CD4-positive, alpha-beta memory T cell (primary cell): ENCODE data around the gene MGAT1. TPM values are rescaled to one million over a fixed set of nuclear protein-coding genes. Genes with fewer than 3 reads are reported as not detected.
A peak's percentile ranks its signal among the peaks of the same experiment; 100 is the strongest.

Source experiments
- CTCF ChIA-PET: fragments of 350-600 bp; sonication (Branson Sonifier 250); formaldehyde crosslinking; loops from one replicate; lab custom pipeline; 2021; ENCODE audit warnings: inconsistent platforms; ENCODE audit not compliant: partially characterized antibody; lab: Charles Lee
- POLR2A ChIA-PET: fragments of 350-600 bp; sonication (Branson Sonifier 250); formaldehyde crosslinking; loops from one replicate; lab custom pipeline; 2021; ENCODE audit not compliant: partially characterized antibody; lab: Charles Lee
- DNase-seq, 5 donors: peaks; one replicate each; pipeline versions ENCODE4 v3.0.0 to v3.0.0-alpha.2; 2020 to 2022; ENCODE audit warnings: mixed read lengths in 1 of 5
- H3K27ac ChIP-seq: one replicate; pipeline ENCODE4 v1.7.0; 2013; ENCODE audit warnings: low read depth, low read length
- H3K27me3 ChIP-seq: 2 replicates; pipeline ENCODE4 v1.7.0; 2013; ENCODE audit warnings: mild to moderate bottlenecking, low read length, moderate library complexity; ENCODE audit not compliant: insufficient read depth
- H3K36me3 ChIP-seq: 2 replicates; pipeline ENCODE4 v1.7.0; 2013; ENCODE audit warnings: mild to moderate bottlenecking, low read length, moderate library complexity; ENCODE audit not compliant: insufficient read depth
- H3K4me1 ChIP-seq: 2 replicates; pipeline ENCODE4 v1.7.0; 2013; ENCODE audit warnings: mild to moderate bottlenecking, low read length, moderate library complexity; ENCODE audit not compliant: insufficient read depth
- H3K4me3 ChIP-seq, 2 donors: one replicate each; pipeline ENCODE4 v1.7.0; 2013; ENCODE audit warnings: low read length in 2 of 2, mild to moderate bottlenecking in 1 of 2
- H3K9me3 ChIP-seq, 2 donors: one replicate each; pipeline ENCODE4 v1.7.0; 2013; ENCODE audit warnings: low read length in 2 of 2, control low read depth in 1 of 2; ENCODE audit not compliant: control insufficient read depth in 1 of 2
- H3K27ac Mint-ChIP-seq, 7 donors: one replicate each; pipeline ENCODE4 v1.8.0; 2020 to 2021; ENCODE audit warnings: mixed read lengths in 7 of 7, mild to moderate bottlenecking in 6 of 7, inconsistent platforms in 3 of 7, moderate library complexity in 3 of 7
- H3K27me3 Mint-ChIP-seq, 2 donors: one replicate each; pipeline ENCODE4 v1.8.0; 2020 to 2021; ENCODE audit warnings: mixed read lengths in 2 of 2
- H3K36me3 Mint-ChIP-seq, 2 donors: one replicate each; pipeline ENCODE4 v1.8.0; 2020 to 2021; ENCODE audit warnings: mixed read lengths in 2 of 2, inconsistent platforms in 1 of 2, mild to moderate bottlenecking in 1 of 2
- H3K4me1 Mint-ChIP-seq, 4 donors: one replicate each; pipeline ENCODE4 v1.8.0; 2020 to 2021; ENCODE audit warnings: mixed read lengths in 4 of 4, mild to moderate bottlenecking in 1 of 4
- H3K4me3 Mint-ChIP-seq, 8 donors: one replicate each; pipeline ENCODE4 v1.8.0; 2020 to 2021; ENCODE audit warnings: mixed read lengths in 8 of 8, mild to moderate bottlenecking in 7 of 8, moderate library complexity in 6 of 8, inconsistent platforms in 3 of 8
- H3K9me3 Mint-ChIP-seq, 8 donors: one replicate each; pipeline ENCODE4 v1.8.0; 2020 to 2021; ENCODE audit warnings: mixed read lengths in 8 of 8, mild to moderate bottlenecking in 5 of 8, inconsistent platforms in 3 of 8, moderate library complexity in 1 of 8
- intact Hi-C: fragments of 100-400 bp; cut with micrococcal nuclease; formaldehyde crosslinking; loops from one replicate; pipeline ENCODE4 v1.15.1; 2023
- polyA plus RNA-seq, 2 donors: library from polyadenylated mRNA; unstranded; fragments of 300-500 nt; fragmentation: Illumina TruSeq; gene quantifications; one replicate each; pipeline ENCODE4 v1.2.3, GENCODE V29; 2021
- total RNA-seq, 2 experiments: library from RNA; stranded (reverse); gene quantifications; one replicate each; pipeline ENCODE4 v1.2.3, GENCODE V29; 2021

Gene MGAT1
- total and polyA plus RNA-seq, 4 experiments from 2014 or later, result 135 to 187 (median 168) TPM

- POLR2A ChIA-PET, result no interaction called here
- no peak overlapping the region for H3K27ac ChIP-seq
- H3K4me1 ChIP-seq, result no peaks in the 10 kb centered on the region
- no peaks in the 10 kb centered on the region for H3K27me3 ChIP-seq
- H3K4me3 ChIP-seq, result no peak overlapping the region
- Mint-ChIP-seq H3K27me3 (no peaks in the 10 kb centered on the region), H3K4me3 (no peak overlapping the region), H3K36me3 (peaks cover 28 to 42% of the 10 kb centered on the region in 2 donors), H3K27ac (no peak overlapping the region), H3K4me1 (peaks cover 0 to 4% (median 0%) of the 10 kb centered on the region in 4 donors), H3K9me3 (peaks cover 0 to 36% (median 16%) of the 10 kb centered on the region in 8 donors)
- CTCF ChIA-PET, result interaction anchor here (0.9 kb wide), 1 partner anchor 41 kb away, joined by 3 read pairs; no protein-coding TSS in a partner anchor
- intact Hi-C loops, result no loop called here
- no peak for DNase-seq
- peaks cover 0 to 7% of the 10 kb centered on the region in 2 donors for H3K9me3 ChIP-seq
- H3K36me3 ChIP-seq, result peaks cover 9% of the 10 kb centered on the region
Observed at GRCh38 chr5:180844858-180845257, 42.3 kb upstream of the MGAT1 start.

- H3K9me3 ChIP-seq, result peaks cover 0 to 5% of the 10 kb centered on the region in 2 donors
- peaks cover 5% of the 10 kb centered on the region for H3K36me3 ChIP-seq
- H3K4me3 ChIP-seq, result no peak overlapping the region
- intact Hi-C loops, result no loop called here
- no peaks in the 10 kb centered on the region for H3K4me1 ChIP-seq
- no peaks in the 10 kb centered on the region for H3K27me3 ChIP-seq
- no peak overlapping the region for H3K27ac Mint-ChIP-seq
- H3K27ac ChIP-seq, result no peak overlapping the region
- POLR2A ChIA-PET, result no interaction called here
- no peak overlapping the region for H3K4me3 Mint-ChIP-seq
- H3K27me3 Mint-ChIP-seq, result no peaks in the 10 kb centered on the region
- peaks cover 0 to 32% (median 14%) of the 10 kb centered on the region in 8 donors for H3K9me3 Mint-ChIP-seq
- H3K4me1 Mint-ChIP-seq, result peaks cover 0 to 4% (median 0%) of the 10 kb centered on the region in 4 donors
- CTCF ChIA-PET, result no interaction called here
- DNase-seq, result no peak
- peaks cover 24 to 38% of the 10 kb centered on the region in 2 donors for H3K36me3 Mint-ChIP-seq
Observed at GRCh38 chr5:180844432-180844831, 41.8 kb upstream of the MGAT1 start.

- POLR2A ChIA-PET, result interaction anchor here (1.0 to 1.8 kb wide), 3 partner anchors 9 to 37 kb away, joined by 3 to 11 read pairs (median 4); no protein-coding TSS in a partner anchor
- Histone ChIP-seq H3K27ac (no peak overlapping the region), H3K4me1 (peaks cover 6% of the 10 kb centered on the region), H3K27me3 (no peaks in the 10 kb centered on the region), H3K4me3 (no peak overlapping the region), H3K36me3 (peaks cover 28% of the 10 kb centered on the region), H3K9me3 (no peaks in the 10 kb centered on the region)
- Mint-ChIP-seq H3K4me1 (peaks cover 4 to 13% (median 6%) of the 10 kb centered on the region in 4 donors), H3K27ac (no peak overlapping the region), H3K9me3 (peaks cover 0 to 8% (median 0%) of the 10 kb centered on the region in 8 donors), H3K4me3 (no peak overlapping the region), H3K27me3 (no peaks in the 10 kb centered on the region), H3K36me3 (peaks cover 26 to 27% of the 10 kb centered on the region in 2 donors)
- intact Hi-C loops, result no loop called here
- CTCF ChIA-PET, result interaction anchor here (1.0 kb wide), 1 partner anchor 8 kb away, joined by 4 read pairs; no protein-coding TSS in a partner anchor
- no peak for DNase-seq
Observed at GRCh38 chr5:180839935-180840334, 37.3 kb upstream of the MGAT1 start.

- H3K36me3 Mint-ChIP-seq, result peaks cover 32 to 33% of the 10 kb centered on the region in 2 donors
- H3K27ac ChIP-seq, result no peak overlapping the region
- peaks cover 10 to 20% (median 12%) of the 10 kb centered on the region in 4 donors for H3K4me1 Mint-ChIP-seq
- DNase-seq, result no peak
- no peak overlapping the region for H3K27ac Mint-ChIP-seq
- H3K9me3 ChIP-seq, result no peaks in the 10 kb centered on the region
- peaks cover 33% of the 10 kb centered on the region for H3K36me3 ChIP-seq
- H3K4me1 ChIP-seq, result peaks cover 13% of the 10 kb centered on the region
- CTCF ChIA-PET, result no interaction called here
- no peak overlapping the region for H3K4me3 Mint-ChIP-seq
- H3K27me3 Mint-ChIP-seq, result no peaks in the 10 kb centered on the region
- peaks cover 0 to 8% (median 0%) of the 10 kb centered on the region in 8 donors for H3K9me3 Mint-ChIP-seq
- intact Hi-C loops, result no loop called here
- no peak overlapping the region for H3K4me3 ChIP-seq
- no peaks in the 10 kb centered on the region for H3K27me3 ChIP-seq
- POLR2A ChIA-PET, result interaction anchor here (1.0 to 1.8 kb wide), 3 partner anchors 8 to 36 kb away, joined by 3 to 11 read pairs (median 4); no protein-coding TSS in a partner anchor
Observed at GRCh38 chr5:180839227-180839626, 36.6 kb upstream of the MGAT1 start.

GRCh38 chr5:180837478-180837877 is 34.9 kb upstream of the MGAT1 start:
- H3K36me3 Mint-ChIP-seq, result peaks cover 36 to 40% of the 10 kb centered on the region in 2 donors
- peaks cover 0 to 8% (median 0%) of the 10 kb centered on the region in 8 donors for H3K9me3 Mint-ChIP-seq
- no peak overlapping the region for H3K4me3 Mint-ChIP-seq
- intact Hi-C loops, result no loop called here
- ChIA-PET POLR2A (interaction anchor here (0.9 to 1.8 kb wide), 4 partner anchors 12 to 34 kb away, joined by 3 to 7 read pairs (median 4); no protein-coding TSS in a partner anchor), CTCF (no interaction called here)
- no peak overlapping the region for H3K27ac Mint-ChIP-seq
- Histone ChIP-seq H3K27ac (no peak overlapping the region), H3K27me3 (no peaks in the 10 kb centered on the region), H3K9me3 (no peaks in the 10 kb centered on the region), H3K4me3 (no peak overlapping the region), H3K36me3 (peaks cover 33% of the 10 kb centered on the region), H3K4me1 (peaks cover 30% of the 10 kb centered on the region)
- no peaks in the 10 kb centered on the region for H3K27me3 Mint-ChIP-seq
- peaks cover 19 to 37% (median 26%) of the 10 kb centered on the region in 4 donors for H3K4me1 Mint-ChIP-seq
- DNase-seq, result no peak

GRCh38 chr5:180832638-180833068 is 30.0 kb upstream of the MGAT1 start:
- no peaks in the 10 kb centered on the region for H3K9me3 ChIP-seq
- Mint-ChIP-seq H3K27me3 (no peaks in the 10 kb centered on the region), H3K4me3 (peak overlapping the region; percentile 94 to 99 (median 98)), H3K4me1 (peaks cover 33 to 66% (median 51%) of the 10 kb centered on the region in 4 donors), H3K36me3 (peaks cover 40 to 59% of the 10 kb centered on the region in 2 donors), H3K9me3 (peaks cover 0 to 15% (median 2%) of the 10 kb centered on the region in 8 donors), H3K27ac (peak overlapping the region; percentile 96 to 99 (median 98))
- ChIA-PET POLR2A (interaction anchor here (1.2 to 6.8 kb wide), 8 partner anchors 16 to 47 kb away, joined by 3 to 271 read pairs (median 44); partner anchors contain the start of genes MGAT1 and ZFP62), CTCF (interaction anchor here (1.4 to 6.4 kb wide), 4 partner anchors 8 to 35 kb away, joined by 3 to 109 read pairs (median 14); partner anchors contain the start of genes MGAT1 and ZFP62)
- peak overlapping the region; percentile 59 to 83 for H3K4me3 ChIP-seq
- DNase-seq, result peak; percentile 45 to 75 (median 58)
- H3K4me1 ChIP-seq, result peaks cover 51% of the 10 kb centered on the region
- no peaks in the 10 kb centered on the region for H3K27me3 ChIP-seq
- H3K36me3 ChIP-seq, result peaks cover 27% of the 10 kb centered on the region
- peak overlapping the region; percentile 94 for H3K27ac ChIP-seq
- intact Hi-C loops, result no loop called here
